ENCODE results near the gene HSPA8.

- no peak for TF ChIP-seq POLR2A (IDR thresholded peaks at IDR 0.05)
- TF ChIP-seq CTCF (IDR thresholded peaks at IDR 0.05), result no peak
Measured at GRCh38 chr11:123035831-123036230, 26.1 kb downstream of the HSPA8 start.

Data from heart left ventricle (tissue), 13 donors.